IPS-20b (cell line): Measurements from ENCODE around the gene NME1.

Experiments used
- H3K27ac ChIP-seq: one replicate; pipeline ENCODE4 v1.5.1; 2013; ENCODE audit warnings: low read length
- H3K27me3 ChIP-seq: 2 replicates; pipeline ENCODE4 v1.6.1; 2013; ENCODE audit warnings: mild to moderate bottlenecking, low read length, inconsistent platforms; ENCODE audit not compliant: insufficient read depth
- H3K36me3 ChIP-seq: 2 replicates; pipeline ENCODE4 v1.6.1; 2013; ENCODE audit warnings: low read depth, mild to moderate bottlenecking, inconsistent platforms, low read length, moderate library complexity; ENCODE audit not compliant: insufficient read depth
- H3K4me1 ChIP-seq: 2 replicates; pipeline ENCODE4 v1.6.1; 2013; ENCODE audit warnings: mild to moderate bottlenecking, control low read depth, inconsistent platforms, low read length, moderate library complexity; ENCODE audit not compliant: insufficient read depth
- H3K4me3 ChIP-seq: 2 replicates; pipeline ENCODE4 v1.5.1; 2013; ENCODE audit warnings: mild to moderate bottlenecking, low read length, inconsistent platforms
- H3K9ac ChIP-seq: 2 replicates; pipeline ENCODE4 v1.6.1; 2013; ENCODE audit warnings: low read depth, mild to moderate bottlenecking, inconsistent platforms, low read length, moderate library complexity
- H3K9me3 ChIP-seq: 2 replicates; pipeline ENCODE4 v1.6.1; 2013; ENCODE audit warnings: mild to moderate bottlenecking, low read depth, low read length, inconsistent platforms; ENCODE audit not compliant: insufficient read depth

Gene NME1

DNA sequence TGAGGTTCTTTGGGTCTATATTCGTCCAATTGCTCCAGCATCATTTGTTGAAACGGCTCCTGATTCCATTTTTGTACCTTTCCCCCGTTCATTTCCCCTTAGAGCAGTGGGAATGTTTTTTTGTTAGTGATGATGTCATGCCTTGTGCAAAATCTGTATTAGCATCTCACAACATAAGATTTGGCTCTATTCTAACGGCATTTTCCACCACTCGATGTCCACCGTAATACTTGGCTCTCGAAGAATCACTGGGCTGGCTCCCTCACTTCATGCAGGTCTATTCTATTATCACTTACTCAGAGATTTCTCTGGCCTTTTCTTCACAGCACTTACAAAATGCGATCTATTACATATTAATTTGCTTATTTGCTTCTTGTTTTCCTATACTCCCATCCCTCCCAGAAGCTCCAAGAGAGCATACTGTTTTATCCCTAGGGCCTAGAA lies 571 bp upstream of the NME1 start:
- H3K9ac ChIP-seq = peak overlapping the region; percentile 82; the same call in 1 of the 2 replicates
- peak overlapping the region; percentile 95 for H3K4me3 ChIP-seq
- H3K27me3 ChIP-seq = no peaks in the 10 kb centered on the region
- peaks cover 26% of the 10 kb centered on the region for H3K36me3 ChIP-seq
- peak overlapping the region; percentile 30 for H3K27ac ChIP-seq
- peaks cover 7% of the 10 kb centered on the region; the same call in 1 of the 2 replicates for H3K4me1 ChIP-seq
- H3K9me3 ChIP-seq = no peaks in the 10 kb centered on the region

DNA sequence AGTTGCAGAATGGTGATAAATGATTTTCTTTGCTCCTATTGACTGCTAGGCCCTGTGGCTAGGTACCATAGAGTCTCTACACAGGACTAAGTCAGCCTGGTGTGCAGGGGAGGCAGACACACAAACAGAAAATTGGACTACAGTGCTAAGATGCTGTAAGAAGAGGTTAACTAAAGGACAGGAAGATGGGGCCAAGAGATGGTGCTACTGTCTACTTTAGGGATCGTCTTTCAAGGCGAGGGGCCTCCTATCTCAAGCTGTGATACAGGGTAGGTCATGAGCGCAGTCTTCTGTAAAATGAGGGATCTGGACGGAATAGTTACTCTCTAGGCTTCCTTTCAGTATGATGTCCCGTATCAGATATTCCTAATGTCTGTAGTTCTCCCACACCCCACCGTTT lies 817 bp downstream of the NME1 start:
- Histone ChIP-seq H3K9me3 (no peaks in the 10 kb centered on the region), H3K27ac (peak overlapping the region; percentile 77), H3K9ac (peak overlapping the region; percentile 96), H3K4me1 (peaks cover 7% of the 10 kb centered on the region; the same call in 1 of the 2 replicates), H3K4me3 (peak overlapping the region; percentile 95), H3K27me3 (no peaks in the 10 kb centered on the region), H3K36me3 (peaks cover 39% of the 10 kb centered on the region)

GRCh38 chr17:51155416-51155815 lies 2.1 kb downstream of the NME1 start:
- H3K4me3 ChIP-seq = no peak overlapping the region
- H3K27me3 ChIP-seq = no peaks in the 10 kb centered on the region
- H3K9me3 ChIP-seq = no peaks in the 10 kb centered on the region
- no peak overlapping the region for H3K9ac ChIP-seq
- no peak overlapping the region for H3K27ac ChIP-seq
- H3K4me1 ChIP-seq = peaks cover 7% of the 10 kb centered on the region; the same call in 1 of the 2 replicates
- peaks cover 48% of the 10 kb centered on the region for H3K36me3 ChIP-seq

- H3K4me1 ChIP-seq = no peaks in the 10 kb centered on the region
- H3K4me3 ChIP-seq = no peak overlapping the region
- peaks cover 79% of the 10 kb centered on the region for H3K36me3 ChIP-seq
- no peak overlapping the region for H3K27ac ChIP-seq
- H3K9me3 ChIP-seq = no peaks in the 10 kb centered on the region
- no peak overlapping the region for H3K9ac ChIP-seq
- H3K27me3 ChIP-seq = no peaks in the 10 kb centered on the region
Measured at GRCh38 chr17:51159604-51160003, 6.2 kb downstream of the NME1 start.

GRCh38 chr17:51161541-51161940 lies 8.2 kb downstream of the NME1 start:
- Histone ChIP-seq H3K4me3 (no peak overlapping the region), H3K27me3 (no peaks in the 10 kb centered on the region), H3K9me3 (no peaks in the 10 kb centered on the region), H3K9ac (no peak overlapping the region), H3K36me3 (peaks cover 66% of the 10 kb centered on the region), H3K27ac (no peak overlapping the region), H3K4me1 (0 out of 2 replicates have a peak, but pooled peaks cover 4% of the 10 kb centered on the region)

DNA sequence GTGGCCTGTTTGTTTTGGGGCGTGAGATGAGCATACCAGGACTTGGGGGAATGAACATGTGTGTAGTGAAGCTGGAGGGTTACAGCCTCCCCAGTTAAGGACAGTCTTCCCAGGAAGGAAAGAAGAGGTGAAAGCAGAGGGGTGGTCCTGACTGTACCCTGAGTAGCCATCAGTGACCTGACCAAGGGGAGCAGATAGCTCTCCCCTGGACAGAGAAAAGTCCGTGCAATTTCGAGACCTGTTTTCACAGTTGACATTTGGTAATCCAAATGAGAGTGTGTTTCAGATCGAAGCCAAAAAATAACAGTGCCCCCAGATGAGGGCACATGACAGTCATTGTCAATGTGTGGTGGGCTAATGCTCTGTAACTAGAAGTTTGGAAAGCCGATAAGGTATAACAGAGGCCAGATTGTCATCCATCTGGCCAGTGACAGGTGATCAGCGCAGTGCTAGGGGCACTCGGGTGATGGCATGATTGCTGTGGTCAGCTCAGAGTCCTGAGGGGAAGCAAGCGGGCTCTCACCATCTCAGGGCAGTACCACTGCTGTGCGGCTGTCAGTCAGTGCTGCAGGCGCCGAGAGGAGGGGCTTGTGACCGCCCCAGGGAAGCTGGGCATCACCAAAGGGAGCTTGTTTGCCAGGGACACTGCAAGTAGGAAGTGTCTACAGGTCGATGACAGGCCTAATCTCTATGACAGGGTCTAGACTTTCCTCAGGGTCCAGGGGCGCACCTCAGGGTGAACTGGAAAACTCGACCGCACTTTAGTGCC lies 11.7 kb downstream of the NME1 start:
- H3K4me3 ChIP-seq = peak overlapping the region; percentile 99

DNA sequence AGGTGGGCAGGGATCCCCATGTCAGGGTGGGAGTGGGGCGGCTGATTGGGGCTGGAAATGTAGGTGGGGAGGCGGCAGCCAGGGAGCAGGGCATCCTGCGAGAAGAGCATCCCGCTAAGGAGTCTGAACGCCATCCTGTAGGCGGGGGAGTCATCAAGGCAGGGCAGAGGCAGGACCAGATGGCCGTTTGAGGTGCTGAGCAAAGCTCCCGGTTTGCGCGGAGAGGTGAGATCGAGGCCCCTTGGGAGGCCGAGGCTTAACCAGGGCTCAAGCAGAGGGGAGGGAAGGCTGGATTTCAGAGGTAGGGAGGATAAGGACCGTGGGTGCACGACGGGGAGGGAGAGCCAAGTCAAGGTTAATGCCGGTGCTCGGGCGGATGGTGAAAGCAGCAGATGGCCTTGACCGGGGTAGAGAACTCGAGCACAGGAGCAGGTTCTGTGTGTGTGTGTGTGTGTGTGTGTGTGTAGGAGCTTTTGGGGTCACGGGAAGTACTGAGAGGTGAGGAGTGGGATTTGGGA lies 12.4 kb downstream of the NME1 start:
- H3K27ac ChIP-seq = no peak overlapping the region
- peak overlapping the region; percentile 89 for H3K9ac ChIP-seq
- peaks cover 58% of the 10 kb centered on the region for H3K36me3 ChIP-seq
- H3K27me3 ChIP-seq = no peaks in the 10 kb centered on the region
- H3K9me3 ChIP-seq = no peaks in the 10 kb centered on the region
- H3K4me1 ChIP-seq = 0 out of 2 replicates have a peak, but pooled peaks cover 4% of the 10 kb centered on the region
- H3K4me3 ChIP-seq = peak overlapping the region; percentile 99

More for the DNA sequence above, 11.7 kb downstream of the NME1 start:
- Histone ChIP-seq H3K27ac (no peak overlapping the region), H3K4me1 (0 out of 2 replicates have a peak, but pooled peaks cover 4% of the 10 kb centered on the region), H3K9ac (peak overlapping the region; percentile 89; the same call in 1 of the 2 replicates), H3K9me3 (no peaks in the 10 kb centered on the region), H3K27me3 (no peaks in the 10 kb centered on the region), H3K36me3 (peaks cover 58% of the 10 kb centered on the region)

DNA sequence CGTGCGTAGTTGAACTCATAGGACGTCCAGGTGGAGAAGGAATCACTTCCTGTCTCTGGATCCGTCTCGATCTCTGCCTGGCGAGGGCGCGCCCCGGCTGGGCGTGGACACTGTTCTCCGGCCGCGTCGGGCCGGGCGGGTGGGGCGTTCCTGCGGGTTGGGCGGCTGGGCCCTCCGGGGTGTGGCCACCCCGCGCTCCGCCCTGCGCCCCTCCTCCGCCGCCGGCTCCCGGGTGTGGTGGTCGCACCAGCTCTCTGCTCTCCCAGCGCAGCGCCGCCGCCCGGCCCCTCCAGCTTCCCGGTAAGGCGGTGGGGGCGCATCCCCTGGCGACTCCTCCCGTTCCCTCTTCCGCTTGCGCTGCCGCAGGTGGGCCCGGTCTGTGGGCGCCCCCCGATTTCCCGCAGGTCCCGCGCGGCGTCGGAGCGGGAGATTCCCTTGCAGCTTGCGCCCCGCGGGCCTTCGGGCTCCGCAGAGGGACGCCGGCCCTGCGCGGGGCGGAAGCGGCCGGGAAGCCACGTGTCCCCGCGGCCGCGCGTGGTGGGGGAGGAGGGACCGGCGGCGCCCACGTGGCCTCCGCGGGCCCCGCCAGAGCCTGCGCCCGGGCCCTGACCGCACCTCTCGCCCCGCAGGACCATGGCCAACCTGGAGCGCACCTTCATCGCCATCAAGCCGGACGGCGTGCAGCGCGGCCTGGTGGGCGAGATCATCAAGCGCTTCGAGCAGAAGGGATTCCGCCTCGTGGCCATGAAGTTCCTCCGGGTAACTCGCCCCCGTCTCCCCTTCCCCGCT lies 13.0 kb downstream of the NME1 start, which contains the start of gene NME2:
Gene NME2 (plus strand): TSS at position 214 of the 789 bp plus-strand sequence. CDS start 420 bp downstream, at position 634.
- Histone ChIP-seq H3K4me1 (0 out of 2 replicates have a peak, but pooled peaks cover 4% of the 10 kb centered on the region), H3K27ac (no peak within 1 kb of the TSS), H3K9me3 (no peaks in the 10 kb centered on the region), H3K27me3 (no peaks in the 10 kb centered on the region), H3K4me3 (peak within 1 kb of the TSS; percentile 99), H3K9ac (peak within 1 kb of the TSS; percentile 96), H3K36me3 (peaks cover 58% of the 10 kb centered on the region)

DNA sequence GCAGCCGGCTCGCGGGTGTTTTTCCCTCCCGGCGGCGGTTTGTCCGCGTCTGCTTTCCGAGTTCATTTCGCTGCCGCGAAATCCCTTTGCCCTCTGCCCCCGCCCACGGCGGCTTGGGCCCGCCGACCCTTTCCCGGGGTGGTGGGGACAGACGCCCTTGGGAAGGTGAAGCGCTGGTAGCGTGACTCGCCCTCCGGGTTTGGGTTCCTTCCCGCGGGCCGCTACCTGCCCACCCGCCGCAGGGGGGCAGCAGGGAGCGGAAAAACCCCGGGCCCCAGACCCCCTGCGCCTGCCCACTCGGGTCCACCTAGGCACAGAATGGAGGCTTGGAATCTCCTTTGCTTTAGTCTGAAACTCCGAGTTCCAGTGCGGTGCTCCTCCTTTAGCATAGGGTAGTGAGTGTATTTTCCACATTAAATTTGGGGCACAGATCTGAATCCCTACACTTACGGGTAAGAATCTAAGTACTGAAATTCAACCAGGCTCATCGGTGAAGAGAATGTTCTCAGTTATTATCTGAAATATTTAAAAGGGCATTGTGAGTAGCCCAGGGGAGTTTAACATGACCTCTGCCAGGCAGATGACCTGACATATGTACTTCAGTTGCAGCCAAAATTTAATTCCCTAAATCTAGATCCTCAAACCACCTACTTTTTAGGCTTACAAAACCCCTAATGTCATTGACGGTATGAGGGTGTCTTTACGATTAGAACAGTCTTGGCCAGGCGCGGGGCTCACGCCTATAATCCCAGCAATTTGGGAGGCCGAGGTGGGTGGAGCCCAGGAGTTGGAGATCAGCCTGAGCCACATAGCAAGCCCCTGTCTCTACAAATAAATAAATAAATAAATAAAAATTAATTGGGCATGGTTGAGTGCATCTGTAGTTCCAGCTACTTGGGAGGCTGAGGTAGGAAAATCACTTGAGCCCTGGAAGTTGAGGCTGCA lies 13.9 kb downstream of the NME1 start:
- no peak overlapping the region for H3K27ac ChIP-seq

GRCh38 chr17:51169340-51169739 lies 16.0 kb downstream of the NME1 start:
- Histone ChIP-seq H3K36me3 (peaks cover 56% of the 10 kb centered on the region), H3K4me3 (no peak overlapping the region), H3K27ac (no peak overlapping the region), H3K9ac (no peak overlapping the region), H3K4me1 (0 out of 2 replicates have a peak, but pooled peaks cover 4% of the 10 kb centered on the region), H3K27me3 (no peaks in the 10 kb centered on the region), H3K9me3 (no peaks in the 10 kb centered on the region)

More for the DNA sequence above, 13.9 kb downstream of the NME1 start:
- peak overlapping the region; percentile 99 for H3K4me3 ChIP-seq
- peaks cover 58% of the 10 kb centered on the region for H3K36me3 ChIP-seq
- H3K9me3 ChIP-seq = no peaks in the 10 kb centered on the region
- H3K9ac ChIP-seq = peak overlapping the region; percentile 96
- H3K27me3 ChIP-seq = no peaks in the 10 kb centered on the region
- 0 out of 2 replicates have a peak, but pooled peaks cover 4% of the 10 kb centered on the region for H3K4me1 ChIP-seq
